Measurements from ENCODE around the gene IGSF23.
A peak's percentile ranks its signal among the peaks of the same experiment; 100 is the strongest.
"Not testable (repeated sequence)": the region's sequence is repeated elsewhere in the genome, so short reads cannot be mapped to it uniquely, and the experiment has no call there.

The IGSF23 gene

DNA sequence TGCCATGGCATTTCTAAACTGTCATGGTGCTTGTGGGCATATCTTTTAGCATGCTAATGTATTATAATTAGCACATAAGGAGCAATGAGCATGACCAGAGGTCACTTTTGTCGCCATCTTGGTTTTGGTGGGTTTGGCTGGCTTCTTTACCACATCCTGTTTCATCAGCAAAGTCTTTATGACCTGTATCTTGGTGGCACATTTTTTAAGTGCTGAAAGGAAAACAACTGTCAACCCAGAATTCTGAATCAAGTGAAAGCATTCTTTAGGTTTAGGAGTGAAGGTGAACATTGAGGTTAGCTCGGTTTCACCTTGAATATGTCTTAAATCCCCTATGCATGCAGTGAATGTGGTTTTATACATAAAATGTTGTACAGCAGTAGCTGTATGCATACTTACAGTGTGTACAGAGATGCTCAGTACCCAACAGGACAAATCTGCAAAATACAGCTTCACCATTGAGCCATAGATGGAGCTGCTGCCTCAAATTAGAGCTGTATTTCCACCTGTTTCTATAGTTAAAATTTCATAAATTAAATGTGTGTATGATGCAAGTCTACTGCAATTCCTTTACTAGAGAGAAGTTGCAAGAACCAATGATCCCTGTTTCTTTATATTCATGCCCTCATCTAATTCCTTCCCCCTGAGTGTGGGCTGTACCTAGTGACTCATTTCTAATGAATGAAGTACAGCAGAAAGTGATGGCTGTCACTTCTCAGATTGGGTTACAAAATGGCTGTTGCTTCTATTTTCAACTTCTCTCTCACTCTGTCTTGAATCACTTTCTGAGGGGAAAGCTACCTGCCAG lies 25.2 kb upstream of the IGSF23 start:
- DNase-seq (ENCODE audit: low read depth), result peak; percentile 86

GRCh38 chr19:44588771-44589112 lies 24.6 kb upstream of the IGSF23 start:
- DNase-seq (ENCODE audit: low read depth), result peak; percentile 49

GRCh38 chr19:44590245-44591059 lies 22.9 kb upstream of the IGSF23 start:
- DNase-seq (ENCODE audit: low read depth), result no peak

GRCh38 chr19:44591340-44591993 lies 21.9 kb upstream of the IGSF23 start:
- DNase-seq (ENCODE audit: low read depth), result not testable (repeated sequence)

GRCh38 chr19:44592451-44592890 lies 20.9 kb upstream of the IGSF23 start:
- peak; percentile 30 for DNase-seq (ENCODE audit: low read depth)

DNA sequence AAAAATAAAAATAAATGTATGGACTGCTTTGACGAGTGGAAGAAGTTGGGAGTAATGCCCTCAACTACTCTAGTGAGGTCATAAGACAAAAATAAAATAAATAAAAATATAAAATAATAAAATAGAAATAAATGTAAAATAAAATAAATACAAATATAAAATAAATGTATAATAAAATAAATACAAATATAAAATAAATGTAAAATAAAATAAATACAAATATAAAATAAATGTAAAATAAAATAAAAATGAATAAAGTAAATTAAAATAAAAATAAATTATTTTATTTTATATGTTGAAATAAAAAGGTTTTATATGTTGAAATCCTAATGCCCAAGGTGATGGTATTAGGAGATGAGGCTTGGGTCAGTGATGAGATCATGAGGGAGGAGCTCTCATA lies 20.1 kb upstream of the IGSF23 start:
- DNase-seq (ENCODE audit: low read depth), result no peak

- DNase-seq (ENCODE audit: low read depth), result not testable (repeated sequence)
Observed at GRCh38 chr19:44593866-44594266, 19.5 kb upstream of the IGSF23 start.

DNA sequence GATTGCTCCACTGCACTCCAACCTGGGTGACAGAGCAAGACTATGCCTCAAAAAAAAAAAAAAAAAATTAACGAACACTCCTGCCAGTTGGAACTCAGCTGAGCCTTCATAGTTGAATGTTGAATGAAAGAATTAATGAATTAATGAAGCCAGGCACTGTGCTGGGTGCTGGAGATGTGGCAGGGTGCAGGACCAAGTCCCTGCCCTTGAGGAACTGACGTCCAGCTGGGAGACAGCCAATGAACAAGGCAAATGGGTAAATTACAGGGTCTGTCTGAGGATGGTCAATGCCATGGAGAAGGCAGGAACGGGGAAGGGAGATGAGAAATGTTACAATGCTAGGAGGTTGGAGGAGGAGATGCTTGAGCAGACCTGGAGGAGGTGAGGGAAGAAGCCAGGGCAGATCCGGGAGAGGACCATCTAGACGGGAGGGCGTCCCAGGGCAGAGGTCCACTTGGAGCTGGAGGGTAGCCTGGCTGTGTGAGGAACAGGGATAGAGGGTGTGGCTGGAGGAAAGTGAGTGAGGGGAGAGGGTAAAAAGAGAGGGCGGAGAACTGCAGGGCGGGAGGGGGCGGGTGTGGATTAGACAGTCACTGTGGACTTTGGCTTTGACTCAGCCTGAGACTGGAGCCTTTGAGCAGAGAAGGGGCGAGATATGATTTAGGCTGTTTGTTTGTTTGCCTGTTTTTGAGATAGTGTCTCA lies 16.8 kb upstream of the IGSF23 start:
- no peak for DNase-seq (ENCODE audit: low read depth)

GRCh38 chr19:44597131-44597491 lies 16.3 kb upstream of the IGSF23 start:
- DNase-seq (ENCODE audit: low read depth), result no peak

GRCh38 chr19:44598355-44598754 lies 15.0 kb upstream of the IGSF23 start:
- no peak for DNase-seq (ENCODE audit: low read depth)

- DNase-seq (ENCODE audit: low read depth), result no peak
Observed at GRCh38 chr19:44598880-44599279, 14.5 kb upstream of the IGSF23 start.

GRCh38 chr19:44600466-44600865 lies 12.9 kb upstream of the IGSF23 start:
- DNase-seq (ENCODE audit: low read depth), result no peak

DNA sequence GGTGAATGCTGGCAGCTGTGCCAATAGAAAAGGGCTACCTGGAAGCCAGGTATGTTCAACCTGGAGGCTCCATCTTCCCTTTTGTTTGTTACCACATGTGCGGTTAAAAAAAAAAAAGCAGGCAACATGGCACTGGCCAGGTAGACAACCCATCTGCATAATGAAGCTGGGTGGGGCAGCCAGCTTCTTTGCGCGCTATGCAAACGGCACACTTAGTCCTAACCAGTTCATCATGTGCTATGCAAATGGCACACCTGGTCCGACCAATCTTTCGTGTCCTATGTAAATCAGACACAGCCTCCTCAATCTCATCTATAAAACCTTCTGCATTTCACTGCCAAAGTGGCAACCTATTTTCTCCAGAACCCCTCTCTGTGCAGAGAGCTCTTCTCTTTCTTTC lies 11.3 kb upstream of the IGSF23 start:
- DNase-seq (ENCODE audit: low read depth), result no peak

GRCh38 chr19:44603201-44603945 lies 10.0 kb upstream of the IGSF23 start:
- DNase-seq (ENCODE audit: low read depth), result peak; percentile 94

GRCh38 chr19:44604241-44604640 lies 9.1 kb upstream of the IGSF23 start:
- no peak for DNase-seq (ENCODE audit: low read depth)

DNA sequence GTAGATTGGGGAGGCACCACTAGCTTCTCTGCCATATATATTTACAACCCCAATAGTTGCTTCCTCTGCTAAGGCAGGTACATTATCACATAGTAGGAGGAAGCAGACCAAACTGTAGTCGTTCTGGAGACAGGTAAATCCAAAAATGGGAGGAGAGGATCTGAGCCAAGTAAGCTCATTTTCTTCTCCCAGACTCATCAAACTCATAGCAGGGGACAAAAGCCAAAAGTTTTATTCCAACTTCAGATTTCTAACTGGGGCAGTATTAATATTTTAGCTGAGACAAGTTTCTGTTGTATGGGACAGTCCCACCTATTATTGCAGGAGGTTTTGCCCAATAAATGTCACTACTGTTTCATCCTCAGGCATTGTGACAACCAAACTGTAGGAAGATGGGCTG lies 7.8 kb upstream of the IGSF23 start:
- no peak for DNase-seq (ENCODE audit: low read depth)

- DNase-seq (ENCODE audit: low read depth), result peak; percentile 87
Observed at GRCh38 chr19:44607049-44607448, 6.3 kb upstream of the IGSF23 start.

- no peak for DNase-seq (ENCODE audit: low read depth)
Observed at GRCh38 chr19:44607917-44608316, 5.4 kb upstream of the IGSF23 start.

- peak; percentile 70 for DNase-seq (ENCODE audit: low read depth)
Observed at GRCh38 chr19:44608391-44608821, 5.0 kb upstream of the IGSF23 start.

DNA sequence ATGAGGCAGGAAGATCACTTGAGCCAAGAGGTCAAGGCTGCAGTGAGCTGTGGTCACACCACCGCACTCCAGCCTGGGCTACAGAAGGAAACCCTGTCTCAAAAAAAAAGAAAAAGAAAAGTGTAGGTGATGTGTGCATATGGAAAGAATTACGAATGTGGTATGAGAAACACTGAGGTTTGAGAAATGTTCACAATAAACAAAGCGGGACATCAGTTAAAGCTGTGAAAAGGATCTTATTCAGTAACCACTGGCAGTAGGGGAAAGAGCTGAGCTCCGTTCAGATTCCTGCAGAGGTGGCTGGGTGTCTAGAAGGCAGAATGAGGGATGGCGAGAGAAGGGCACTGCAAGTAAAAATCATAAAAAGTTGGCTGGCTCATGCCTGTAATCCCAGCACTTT lies 4.1 kb upstream of the IGSF23 start:
- no peak for DNase-seq (ENCODE audit: low read depth)

DNA sequence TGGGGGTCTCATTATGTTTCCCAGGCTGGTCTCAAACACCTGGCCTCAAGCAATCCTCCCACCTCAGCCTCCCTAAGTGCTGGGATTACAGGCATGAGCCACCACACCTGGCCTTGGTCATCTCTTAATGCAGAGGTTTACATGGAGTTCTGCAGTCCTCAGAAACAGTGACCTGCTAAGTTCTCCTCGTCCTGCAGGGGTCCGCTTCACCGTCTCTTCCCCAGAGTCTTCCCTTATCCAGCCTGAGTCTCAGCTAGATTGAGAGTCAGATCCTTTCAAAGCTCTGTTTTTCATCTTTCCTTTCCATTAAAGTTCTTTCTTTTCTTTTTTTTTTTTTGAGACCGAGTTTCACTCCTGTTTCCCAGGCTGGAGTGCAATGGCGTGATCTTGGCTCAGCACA lies 2.9 kb upstream of the IGSF23 start:
- DNase-seq (ENCODE audit: low read depth), result peak; percentile 60
